GM21381 (cell line): ENCODE results near the gene C3orf52.

Experiments used
- ATAC-seq: cut with Tn5 transposase; IDR thresholded peaks from one replicate; pipeline ENCODE4 v1.9.1; 2021; ENCODE audit warnings: mild to moderate bottlenecking, moderate library complexity; ENCODE audit not compliant: unreplicated experiment

C3orf52 gene

GRCh38 chr3:112085735-112086075, 484 bp upstream of the C3orf52 start:
- no peak for ATAC-seq

GRCh38 chr3:112086875-112087524, 811 bp downstream of the C3orf52 start:
- no peak for ATAC-seq

- ATAC-seq: no peak
These were observed 1.6 kb downstream of the C3orf52 start for GRCh38 chr3:112087746-112088145.

GRCh38 chr3:112088944-112089343, 2.8 kb downstream of the C3orf52 start:
- ATAC-seq: no peak

- ATAC-seq: no peak
These were observed 4.0 kb downstream of the C3orf52 start for GRCh38 chr3:112089956-112090886.

GRCh38 chr3:112090887-112091586, 4.8 kb downstream of the C3orf52 start:
- ATAC-seq: no peak

GRCh38 chr3:112092496-112093179, 6.4 kb downstream of the C3orf52 start:
- ATAC-seq: no peak

GRCh38 chr3:112093180-112093522, 7.0 kb downstream of the C3orf52 start:
- no peak for ATAC-seq

GRCh38 chr3:112095731-112096130, 9.5 kb downstream of the C3orf52 start:
- no peak for ATAC-seq

- no peak for ATAC-seq
These were observed 10.0 kb downstream of the C3orf52 start for GRCh38 chr3:112096176-112096575.

GRCh38 chr3:112097378-112097777, 11.2 kb downstream of the C3orf52 start:
- ATAC-seq: peak; percentile 61

GRCh38 chr3:112101916-112102315, 15.7 kb downstream of the C3orf52 start:
- no peak for ATAC-seq

- no peak for ATAC-seq
These were observed 18.6 kb downstream of the C3orf52 start for GRCh38 chr3:112104774-112105173.

GRCh38 chr3:112109322-112109721, 23.1 kb downstream of the C3orf52 start:
- ATAC-seq: no peak

- ATAC-seq: no peak
These were observed 25.7 kb downstream of the C3orf52 start for GRCh38 chr3:112111785-112112402.

- peak; percentile 25 for ATAC-seq
These were observed 28.5 kb downstream of the C3orf52 start for GRCh38 chr3:112114576-112115160.

GRCh38 chr3:112115161-112115739, 29.1 kb downstream of the C3orf52 start:
- ATAC-seq: peak; percentile 33

- no peak for ATAC-seq
These were observed 29.7 kb downstream of the C3orf52 start for GRCh38 chr3:112115806-112116383.

- no peak for ATAC-seq
These were observed 30.6 kb downstream of the C3orf52 start for GRCh38 chr3:112116748-112117186.

GRCh38 chr3:112117415-112117814, 31.2 kb downstream of the C3orf52 start:
- ATAC-seq: no peak
